Stimulated activated CD8-positive, alpha-beta memory T cell treated with anti-CD3 and anti-CD28 coated beads, Interleukin-7, amount 100 ng/mL, for 24 hours (primary cell): ENCODE results near the gene ASB7.

Experiments used
- DNase-seq: peaks from one replicate; pipeline ENCODE4 v3.0.0-alpha.2; 2020; ENCODE audit warnings: low read depth

ASB7 gene

DNA sequence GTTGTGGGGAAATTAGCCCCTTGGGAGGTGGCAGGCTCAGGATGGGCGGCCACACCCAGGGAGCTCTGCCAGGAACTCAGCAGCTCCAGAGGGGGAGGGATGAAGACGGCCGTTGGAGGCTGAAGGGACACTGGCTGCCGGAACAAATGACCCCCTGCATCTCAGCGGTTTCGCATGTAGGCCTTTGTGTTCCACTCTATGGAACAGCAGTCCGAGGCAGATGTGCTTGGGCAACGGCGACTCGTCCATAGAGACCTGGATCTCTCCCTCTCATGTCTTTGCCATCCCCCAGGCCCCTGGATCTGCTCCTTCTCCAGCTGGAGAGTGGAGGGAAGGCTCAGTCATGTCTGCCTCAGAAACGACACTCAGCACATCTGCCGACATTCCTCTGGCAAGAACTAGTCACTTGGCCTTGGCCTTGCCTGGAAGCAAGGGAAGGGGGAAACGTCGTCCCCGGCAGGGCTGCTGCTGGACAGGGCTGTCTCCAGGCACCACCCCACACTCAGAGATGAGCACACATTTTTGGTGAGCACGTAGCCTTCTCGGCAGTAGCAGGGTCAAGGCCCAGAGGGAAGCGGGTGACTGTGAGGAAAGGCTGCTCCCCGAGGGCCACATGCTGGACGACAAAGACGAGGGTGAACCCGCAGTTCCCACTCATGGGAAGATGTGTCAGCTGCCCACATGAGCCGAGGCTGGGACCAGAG is 83.8 kb downstream of the ASB7 start:
- DNase-seq = no peak

DNA sequence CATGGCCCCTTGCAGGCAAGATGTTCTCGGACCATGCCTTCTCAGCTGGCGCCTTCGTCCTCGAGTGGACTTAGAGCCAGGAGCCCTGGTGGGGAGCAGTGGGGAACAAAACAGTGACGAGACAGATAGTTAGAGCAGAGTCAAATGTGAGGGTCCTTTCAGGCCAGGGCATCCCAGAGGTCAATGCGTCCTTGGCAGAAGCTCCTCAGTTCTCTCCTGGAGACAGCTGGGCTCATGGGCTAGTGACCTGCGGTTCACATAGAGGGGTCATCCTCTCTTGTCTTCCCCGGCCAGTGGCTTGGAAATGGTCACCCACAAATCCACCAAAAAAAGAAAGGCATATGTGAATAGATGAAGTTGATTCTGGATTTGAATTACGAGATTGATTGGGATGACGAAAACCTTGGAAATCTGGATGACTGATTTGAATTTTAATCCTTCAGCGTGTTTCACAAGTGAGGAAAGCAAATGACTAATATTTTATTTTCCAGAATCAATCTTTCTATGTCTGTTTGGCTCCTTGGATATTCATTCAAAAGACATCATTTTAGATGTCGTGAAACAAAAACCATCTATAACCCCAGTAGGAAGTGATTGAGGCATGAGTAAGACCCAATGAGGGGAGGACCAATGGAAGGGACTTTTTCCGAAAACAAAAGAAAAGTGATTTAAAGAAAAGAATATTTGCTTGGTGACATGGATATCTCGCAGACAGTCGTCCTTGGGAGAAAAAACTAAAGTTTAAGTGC is 84.5 kb downstream of the ASB7 start:
- DNase-seq = no peak

DNA sequence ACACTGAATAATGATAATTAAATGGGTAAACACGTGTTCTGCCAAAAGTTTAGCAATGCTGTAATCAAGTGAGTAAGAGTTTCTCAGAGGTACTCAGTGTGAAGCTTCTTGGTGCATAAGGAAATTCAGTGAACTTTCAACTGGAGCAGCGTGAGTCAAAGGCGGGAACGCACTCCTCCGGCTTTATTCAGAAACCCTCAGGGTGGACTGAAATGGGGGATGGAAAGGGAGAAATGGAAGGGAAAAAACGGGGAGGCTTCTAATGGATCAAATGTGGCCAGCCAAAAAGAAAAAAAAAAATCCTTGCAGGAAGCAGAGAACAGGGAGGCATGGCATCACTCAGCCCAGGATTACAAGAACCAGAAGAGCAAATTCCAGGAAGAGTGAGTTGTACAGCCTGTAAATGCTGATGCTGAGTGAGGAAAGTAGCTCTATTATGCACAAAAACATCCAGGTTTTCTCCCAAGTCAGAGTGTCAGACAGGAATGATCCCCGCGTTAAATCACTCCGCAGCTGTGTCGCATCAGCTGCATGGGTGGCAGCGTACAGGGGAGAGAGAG is 85.3 kb downstream of the ASB7 start:
- DNase-seq = no peak

DNA sequence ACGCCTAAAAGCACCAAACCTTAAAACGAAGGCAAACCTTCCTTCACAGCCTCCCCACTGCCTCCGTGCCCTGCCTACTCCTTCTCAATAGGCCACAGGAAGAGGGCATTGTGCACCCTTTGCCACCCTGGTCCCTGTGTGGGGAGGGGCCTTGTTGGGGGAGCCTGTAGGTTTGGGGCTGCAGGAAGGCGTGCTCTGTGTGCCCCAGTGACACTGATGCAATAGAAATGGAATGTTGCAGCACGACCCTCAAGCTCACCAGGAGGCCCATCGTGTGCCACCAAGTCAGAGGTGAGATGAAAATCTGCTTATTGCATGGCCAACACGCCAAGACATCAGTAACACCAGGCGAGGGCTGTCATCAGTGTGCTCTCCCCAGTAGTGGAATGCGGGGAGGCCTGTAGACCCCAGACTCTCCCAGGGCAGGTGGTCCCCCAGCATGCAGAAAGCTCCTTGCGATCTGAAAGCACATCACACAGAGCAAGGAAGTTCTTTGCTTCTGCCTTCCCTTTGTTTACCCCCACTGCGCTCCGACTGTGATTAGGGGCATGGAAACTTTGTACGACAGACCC is 86.2 kb downstream of the ASB7 start:
- DNase-seq = no peak

DNA sequence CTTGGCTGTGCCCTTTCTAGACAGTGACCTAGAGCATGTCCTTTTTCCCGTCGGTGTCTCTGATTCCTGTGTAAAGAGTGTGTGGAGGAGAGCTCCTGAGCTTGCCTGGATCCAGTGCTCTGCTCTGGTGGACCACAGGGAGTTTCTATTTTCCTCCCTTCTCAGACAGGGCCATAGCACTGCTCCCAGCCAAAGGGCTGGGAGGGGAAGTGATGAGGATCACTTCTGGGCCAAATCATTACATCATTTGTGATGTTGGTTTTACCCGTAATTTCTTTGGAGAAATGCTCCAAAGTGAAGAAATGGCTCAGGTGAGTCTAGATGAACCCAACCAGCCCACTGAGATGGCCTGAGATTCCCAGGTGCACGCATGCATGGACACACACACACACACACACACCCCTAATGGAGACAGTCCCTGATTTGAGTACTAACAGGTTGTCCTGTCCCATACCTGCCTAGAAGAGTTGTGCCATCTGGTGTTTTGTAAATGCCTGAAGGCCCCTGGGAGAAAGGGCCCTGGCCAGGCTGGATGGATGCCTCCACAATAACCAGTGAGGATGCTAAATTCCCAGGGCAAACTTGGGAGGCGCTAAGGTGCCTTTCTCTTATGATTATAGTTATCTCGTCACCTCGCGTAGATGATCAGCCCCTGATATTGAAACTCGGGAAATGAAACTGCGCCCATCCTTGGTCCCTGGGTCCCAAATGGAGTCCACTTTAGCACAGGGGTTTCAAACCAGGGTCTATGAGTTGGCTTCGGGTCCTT is 86.9 kb downstream of the ASB7 start:
- DNase-seq = no peak

DNA sequence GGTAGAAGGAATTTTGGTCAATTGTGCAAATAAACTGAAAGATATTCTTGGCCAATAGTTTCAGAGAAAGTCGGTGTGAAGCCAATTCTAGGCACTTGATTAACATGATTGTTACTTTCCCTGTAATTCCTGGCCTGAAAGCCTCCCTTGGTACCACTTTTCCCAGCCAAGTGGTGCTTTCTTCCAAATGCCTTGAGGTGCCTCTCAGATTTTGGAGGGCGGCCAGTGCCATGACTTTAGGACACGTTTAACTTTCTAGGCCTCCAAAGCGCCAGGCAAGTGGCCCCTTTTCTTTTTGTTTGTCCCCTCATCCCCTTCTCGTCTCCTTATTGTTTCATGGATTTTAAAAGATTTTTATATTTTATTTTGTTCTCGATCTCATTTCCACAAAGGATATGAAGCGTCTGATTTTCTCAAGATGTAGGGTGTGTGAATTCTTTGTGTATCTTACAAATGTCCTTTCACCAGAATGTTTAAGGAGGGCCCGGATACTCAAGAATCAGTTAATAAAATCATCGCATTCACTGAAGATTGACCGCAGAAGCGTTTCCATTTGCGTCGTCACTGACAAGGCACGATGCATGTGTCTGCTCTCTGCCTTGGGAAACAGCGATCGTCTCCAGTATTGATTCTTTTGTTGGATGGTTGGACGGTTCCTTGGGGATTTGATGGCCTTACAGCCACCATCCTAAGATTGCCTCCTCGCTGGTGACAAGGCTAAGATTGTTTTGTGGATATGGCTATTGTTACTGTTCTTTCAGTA is 87.8 kb downstream of the ASB7 start:
- DNase-seq = no peak

DNA sequence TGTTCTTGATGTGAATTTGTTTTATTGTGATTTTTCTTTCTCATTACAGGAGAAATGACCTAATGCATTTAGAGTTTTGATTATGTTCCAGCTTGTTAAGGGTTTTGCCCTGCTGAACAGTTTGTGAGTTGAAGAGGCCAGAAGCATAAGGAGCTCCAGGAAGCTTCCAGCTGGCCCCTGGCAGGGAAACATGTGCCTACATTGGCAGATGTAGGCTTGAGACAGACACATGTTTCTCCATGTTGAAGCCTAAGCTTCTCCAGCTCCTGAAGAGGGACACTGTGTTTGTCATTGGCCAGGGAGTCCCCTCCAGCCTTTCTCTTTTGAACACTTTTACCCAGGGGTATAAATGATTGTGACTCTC is 88.4 kb downstream of the ASB7 start:
- no peak for DNase-seq

DNA sequence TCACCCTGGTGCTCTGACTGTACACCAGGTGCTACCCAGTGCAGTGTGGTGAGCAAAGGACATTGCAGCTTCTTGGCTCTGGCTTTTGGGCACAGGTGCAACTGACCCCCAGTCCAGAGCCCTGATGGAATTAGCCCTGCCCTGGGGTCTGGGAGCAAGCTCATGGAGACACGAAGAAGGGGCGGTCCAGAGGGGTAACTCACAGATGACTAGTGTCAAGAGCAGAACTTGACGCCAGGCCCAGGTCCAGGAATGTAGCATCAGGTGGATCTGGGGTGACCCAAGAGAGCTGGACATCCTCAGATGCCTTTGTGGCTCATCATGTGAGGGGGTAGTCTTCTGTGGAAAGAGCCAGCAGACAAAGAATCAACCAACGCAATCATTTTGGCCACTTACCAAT is 88.9 kb downstream of the ASB7 start:
- no peak for DNase-seq

DNA sequence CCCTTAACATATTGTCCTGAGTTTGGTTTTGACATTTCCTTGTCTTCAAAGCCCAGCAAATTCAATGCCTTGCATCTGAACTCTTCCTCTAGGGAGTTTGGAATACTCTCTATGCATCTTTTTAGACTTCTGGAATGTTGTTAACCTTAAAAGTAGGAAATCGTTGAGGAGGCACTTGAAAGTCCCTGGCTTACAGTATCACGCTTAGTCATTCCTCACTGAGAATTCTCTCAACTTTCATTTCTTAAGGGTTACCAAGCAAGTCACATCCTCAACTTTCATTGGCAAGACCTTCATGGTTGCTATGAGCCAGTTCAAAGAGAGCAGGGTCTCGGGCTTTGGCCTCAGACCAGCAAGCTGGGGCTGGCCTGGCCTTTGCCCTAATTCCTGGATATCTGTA is 89.9 kb downstream of the ASB7 start:
- no peak for DNase-seq

DNA sequence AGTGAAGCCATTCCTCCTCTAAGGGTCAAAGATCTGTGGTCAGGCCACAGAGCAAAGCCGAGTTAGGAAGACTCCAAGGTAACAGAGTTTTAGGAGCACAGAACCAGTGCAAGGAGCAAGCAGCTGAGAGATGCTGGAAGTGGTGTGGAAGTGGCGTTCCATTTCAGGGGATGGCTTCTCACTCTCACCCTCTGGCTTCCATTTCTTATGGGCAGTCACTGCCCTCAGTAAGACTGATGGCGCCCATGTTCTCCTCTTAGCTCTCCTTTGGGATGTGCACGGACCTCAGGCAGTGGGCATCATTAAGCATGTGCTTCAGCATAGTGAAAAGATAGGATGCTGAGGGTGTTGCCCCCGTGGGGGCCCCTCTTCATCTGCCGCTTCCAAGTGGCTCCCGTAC is 90.3 kb downstream of the ASB7 start:
- no peak for DNase-seq

DNA sequence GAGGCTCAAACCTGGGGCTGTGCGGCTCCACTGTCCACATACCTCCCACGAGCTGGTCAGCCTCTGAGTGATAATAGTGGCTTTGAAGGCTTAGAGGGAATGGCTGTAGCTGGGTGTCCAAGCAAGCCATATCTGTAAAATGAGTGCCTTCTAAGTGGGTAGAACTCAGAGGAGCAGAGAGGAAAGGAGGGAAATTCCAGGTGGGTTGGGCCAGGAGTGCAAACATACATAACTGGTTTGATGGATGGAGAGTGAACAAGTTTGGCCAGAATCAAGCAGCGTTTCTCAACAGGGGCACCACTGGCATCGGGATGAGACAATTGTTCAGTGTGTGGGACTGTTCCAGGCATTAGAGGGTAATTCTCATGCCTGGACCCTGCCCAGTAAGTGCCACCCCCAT is 91.1 kb downstream of the ASB7 start:
- DNase-seq = no peak

DNA sequence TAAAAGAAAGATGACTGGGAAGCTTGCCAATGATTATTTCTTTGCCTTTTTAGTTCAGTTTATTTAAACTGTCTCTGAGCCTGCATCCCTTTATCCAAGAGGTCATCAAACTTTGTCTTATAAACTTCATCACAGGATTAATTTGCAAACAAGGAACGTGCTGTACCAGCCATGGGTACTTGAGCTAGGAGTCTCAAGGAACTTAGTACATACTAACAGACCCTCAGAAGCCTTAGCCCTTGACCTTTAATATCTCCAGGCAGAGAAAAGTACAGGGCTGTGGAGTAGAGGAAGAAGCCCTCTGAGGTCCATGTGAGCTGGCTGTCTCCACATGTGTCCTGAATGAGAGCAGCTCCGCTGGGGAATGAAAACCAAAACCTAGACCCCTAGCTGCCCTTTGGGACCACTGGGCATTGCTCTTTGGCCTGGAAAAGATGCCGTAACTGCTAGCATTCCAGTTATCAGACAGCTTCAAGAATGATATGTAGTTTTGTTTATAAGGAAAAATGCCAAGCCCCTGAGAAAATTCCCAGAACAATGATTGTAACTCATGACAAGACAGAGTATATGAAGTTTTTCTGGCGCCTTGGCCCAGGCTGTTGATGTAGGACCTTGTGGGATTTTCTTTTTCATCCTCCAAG is 92.1 kb downstream of the ASB7 start:
- DNase-seq = no peak

DNA sequence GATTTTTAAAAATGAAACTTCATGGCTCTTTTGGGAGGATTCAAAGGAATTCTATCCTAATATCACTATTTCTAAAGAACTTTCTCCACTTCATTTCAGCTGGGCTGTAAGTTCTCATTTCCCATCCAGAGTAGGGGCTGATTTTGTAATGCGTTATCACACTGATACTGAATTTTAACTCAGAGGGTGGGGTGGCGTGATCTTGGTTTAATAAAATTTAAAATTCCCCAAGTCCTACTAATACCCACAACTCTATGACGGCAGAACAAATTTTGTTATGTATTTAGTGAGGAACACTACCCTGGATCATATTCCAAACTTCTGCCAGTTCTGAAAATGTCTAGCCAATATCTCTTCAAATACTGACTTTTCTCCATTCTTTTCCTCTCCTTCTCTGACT is 92.7 kb downstream of the ASB7 start:
- no peak for DNase-seq

DNA sequence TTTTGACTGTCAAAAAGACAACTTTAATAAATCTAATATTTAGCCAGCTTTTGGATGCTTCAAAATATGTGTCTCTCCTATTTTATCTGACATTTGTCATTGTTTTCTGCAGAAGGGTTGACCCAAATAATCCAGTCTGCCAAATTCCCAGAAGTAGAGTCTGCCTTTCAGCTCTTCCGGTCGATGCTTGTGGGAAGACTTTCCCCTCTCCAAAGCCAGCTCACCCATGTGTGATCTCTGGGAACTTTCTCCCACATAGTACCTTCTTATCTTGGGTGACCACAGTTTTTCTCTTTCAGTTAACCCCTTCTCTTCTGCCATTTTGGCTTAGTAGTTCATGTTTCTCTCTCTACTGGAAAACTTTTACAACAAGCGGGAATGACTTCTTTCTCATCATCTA is 94.1 kb downstream of the ASB7 start:
- DNase-seq = no peak
